ENCODE data around the gene MACROD2.

DNA sequence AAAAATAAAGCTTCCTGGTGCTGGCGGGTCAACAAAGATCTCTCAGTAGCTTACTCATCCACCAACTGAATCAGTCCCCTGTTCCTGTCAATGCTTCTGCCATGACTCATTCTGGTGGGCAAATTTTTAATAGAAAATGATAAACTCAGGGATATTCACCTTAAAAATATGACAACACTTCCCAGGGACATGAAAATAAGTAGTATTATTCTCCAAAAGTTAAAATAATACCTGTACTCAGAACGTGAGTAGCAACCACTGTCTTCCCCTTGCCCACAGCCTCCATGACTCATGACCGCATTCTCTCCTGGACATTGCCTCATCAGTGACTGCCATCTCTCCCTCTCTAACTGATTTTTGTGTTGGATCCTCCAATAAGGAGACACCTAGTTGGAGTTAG lies 2025.7 kb downstream of the MACROD2 start:
- TF ChIP-seq POLR2A (IDR thresholded peaks at IDR 0.05), result no peak
- TF ChIP-seq, protein P1, sequence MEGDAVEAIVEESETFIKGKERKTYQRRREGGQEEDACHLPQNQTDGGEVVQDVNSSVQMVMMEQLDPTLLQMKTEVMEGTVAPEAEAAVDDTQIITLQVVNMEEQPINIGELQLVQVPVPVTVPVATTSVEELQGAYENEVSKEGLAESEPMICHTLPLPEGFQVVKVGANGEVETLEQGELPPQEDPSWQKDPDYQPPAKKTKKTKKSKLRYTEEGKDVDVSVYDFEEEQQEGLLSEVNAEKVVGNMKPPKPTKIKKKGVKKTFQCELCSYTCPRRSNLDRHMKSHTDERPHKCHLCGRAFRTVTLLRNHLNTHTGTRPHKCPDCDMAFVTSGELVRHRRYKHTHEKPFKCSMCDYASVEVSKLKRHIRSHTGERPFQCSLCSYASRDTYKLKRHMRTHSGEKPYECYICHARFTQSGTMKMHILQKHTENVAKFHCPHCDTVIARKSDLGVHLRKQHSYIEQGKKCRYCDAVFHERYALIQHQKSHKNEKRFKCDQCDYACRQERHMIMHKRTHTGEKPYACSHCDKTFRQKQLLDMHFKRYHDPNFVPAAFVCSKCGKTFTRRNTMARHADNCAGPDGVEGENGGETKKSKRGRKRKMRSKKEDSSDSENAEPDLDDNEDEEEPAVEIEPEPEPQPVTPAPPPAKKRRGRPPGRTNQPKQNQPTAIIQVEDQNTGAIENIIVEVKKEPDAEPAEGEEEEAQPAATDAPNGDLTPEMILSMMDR (IDR thresholded peaks at IDR 0.05), result no peak

Data from suprapubic skin (tissue), 3 donors.